SHP77 treated with DMSO at 0.1 percent for 48 hours (cell line): ENCODE measurements around the gene ZNF576.
A peak's percentile ranks its signal among the peaks of the same experiment; 100 is the strongest.
"Not testable (repeated sequence)": the region's sequence is repeated elsewhere in the genome, so short reads cannot be mapped to it uniquely, and the experiment has no call there.

Source experiments
- DNase-seq: peaks from one replicate; lab custom pipeline; 2025; lab: John Stamatoyannopoulos, UW

ZNF576 gene

GRCh38 chr19:43595999-43596841 is at the start of gene ZNF576, which contains the start of gene IRGQ:
TSS of gene ZNF576 (plus strand) at chr19:43596595. CDS start at chr19:43597109, 514 bp downstream.
TSS of gene IRGQ (minus strand) at chr19:43596134. CDS start at chr19:43595338, 796 bp downstream.
- peak; percentile 95 for DNase-seq

- DNase-seq: not testable (repeated sequence)
Observed at GRCh38 chr19:43547926-43548325, 48.5 kb upstream of the ZNF576 start.

- no peak for DNase-seq
Observed at GRCh38 chr19:43548706-43549105, 47.7 kb upstream of the ZNF576 start.

- DNase-seq: no peak
Observed at GRCh38 chr19:43551399-43552197, 44.8 kb upstream of the ZNF576 start.

- no peak for DNase-seq
Observed at GRCh38 chr19:43552198-43552450, 44.3 kb upstream of the ZNF576 start.

GRCh38 chr19:43552616-43553015 is 43.8 kb upstream of the ZNF576 start:
- no peak for DNase-seq

- DNase-seq: no peak
Observed at GRCh38 chr19:43553656-43554055, 42.7 kb upstream of the ZNF576 start.

GRCh38 chr19:43554317-43554895 is 42.0 kb upstream of the ZNF576 start:
- no peak for DNase-seq

- DNase-seq: peak; percentile 24
Observed at GRCh38 chr19:43555185-43555770, 41.1 kb upstream of the ZNF576 start.

GRCh38 chr19:43560687-43561086 is 35.7 kb upstream of the ZNF576 start:
- DNase-seq: no peak

GRCh38 chr19:43561139-43561970 is 35.0 kb upstream of the ZNF576 start:
- DNase-seq: no peak

GRCh38 chr19:43562226-43562697 is 34.1 kb upstream of the ZNF576 start:
- DNase-seq: no peak

- DNase-seq: no peak
Observed at GRCh38 chr19:43562698-43563241, 33.6 kb upstream of the ZNF576 start.

GRCh38 chr19:43563816-43564457 is 32.5 kb upstream of the ZNF576 start:
- DNase-seq: no peak

- DNase-seq: no peak
Observed at GRCh38 chr19:43564800-43565199, 31.6 kb upstream of the ZNF576 start.

- DNase-seq: no peak
Observed at GRCh38 chr19:43569657-43570056, 26.7 kb upstream of the ZNF576 start.

- DNase-seq: peak; percentile 16
Observed at GRCh38 chr19:43570174-43570791, 26.1 kb upstream of the ZNF576 start.

GRCh38 chr19:43572171-43572588 is 24.2 kb upstream of the ZNF576 start:
- peak; percentile 22 for DNase-seq

GRCh38 chr19:43574424-43575155 is 21.8 kb upstream of the ZNF576 start:
- no peak for DNase-seq
